ENCODE data around the gene PAQR7. TPM values are rescaled to one million over a fixed set of nuclear protein-coding genes. Genes with fewer than 3 reads are reported as not detected.

The PAQR7 gene, protein sequence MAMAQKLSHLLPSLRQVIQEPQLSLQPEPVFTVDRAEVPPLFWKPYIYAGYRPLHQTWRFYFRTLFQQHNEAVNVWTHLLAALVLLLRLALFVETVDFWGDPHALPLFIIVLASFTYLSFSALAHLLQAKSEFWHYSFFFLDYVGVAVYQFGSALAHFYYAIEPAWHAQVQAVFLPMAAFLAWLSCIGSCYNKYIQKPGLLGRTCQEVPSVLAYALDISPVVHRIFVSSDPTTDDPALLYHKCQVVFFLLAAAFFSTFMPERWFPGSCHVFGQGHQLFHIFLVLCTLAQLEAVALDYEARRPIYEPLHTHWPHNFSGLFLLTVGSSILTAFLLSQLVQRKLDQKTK
- total RNA-seq: 39.7 TPM

GRCh38 chr1:25875154-25875855 lies at the start of gene PAQR7:
Gene PAQR7 (minus strand): TSS chr1:25875708. CDS start chr1:25863839, 11,869 bp downstream.
- peak; percentile 80 for DNase-seq (ENCODE audit: low spot score)

DNA sequence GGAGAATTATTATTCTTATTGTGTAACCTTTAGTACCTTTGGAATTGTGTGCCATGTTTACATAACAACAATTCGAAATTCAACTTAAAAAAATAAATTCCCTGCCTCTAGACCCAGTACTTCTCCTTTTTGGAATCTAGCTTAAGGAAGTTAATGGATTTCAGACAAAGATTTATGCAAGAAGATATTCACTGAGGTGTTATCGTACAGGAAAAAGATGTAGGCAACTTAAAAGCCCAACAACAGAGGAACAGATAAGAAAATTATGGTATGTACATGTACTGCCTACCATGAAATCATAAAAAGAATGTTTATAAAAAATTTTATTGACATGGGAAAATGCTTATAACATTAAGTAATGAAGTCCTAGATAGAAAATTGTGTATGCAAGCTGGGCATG lies 48.9 kb upstream of the PAQR7 start:
- DNase-seq (ENCODE audit: low spot score): no peak

GRCh38 chr1:25922971-25923552 lies 47.6 kb upstream of the PAQR7 start:
- DNase-seq (ENCODE audit: low spot score): peak; percentile 12

- peak; percentile 23 for DNase-seq (ENCODE audit: low spot score)
Observed at GRCh38 chr1:25922056-25922970, 46.8 kb upstream of the PAQR7 start.

DNA sequence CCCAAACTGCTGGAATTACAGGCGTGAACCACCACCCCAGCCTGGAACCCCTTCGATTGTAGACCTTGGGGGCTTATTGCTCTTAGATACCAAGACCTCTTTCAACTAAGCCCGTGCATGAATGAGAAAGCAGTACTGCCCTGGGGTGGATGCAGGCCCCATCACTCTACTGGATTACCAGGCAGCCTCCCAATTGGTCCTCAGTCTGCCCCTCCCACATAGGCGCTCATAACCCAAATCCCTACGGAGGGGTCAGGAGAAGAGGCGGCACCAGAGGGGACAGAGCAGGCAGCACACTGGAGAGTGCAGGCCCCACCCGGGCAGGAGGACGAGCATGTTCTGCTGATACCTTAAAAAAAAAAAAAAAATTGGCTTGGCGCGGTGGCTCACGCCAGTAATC lies 43.1 kb upstream of the PAQR7 start:
- no peak for DNase-seq (ENCODE audit: low spot score)

DNA sequence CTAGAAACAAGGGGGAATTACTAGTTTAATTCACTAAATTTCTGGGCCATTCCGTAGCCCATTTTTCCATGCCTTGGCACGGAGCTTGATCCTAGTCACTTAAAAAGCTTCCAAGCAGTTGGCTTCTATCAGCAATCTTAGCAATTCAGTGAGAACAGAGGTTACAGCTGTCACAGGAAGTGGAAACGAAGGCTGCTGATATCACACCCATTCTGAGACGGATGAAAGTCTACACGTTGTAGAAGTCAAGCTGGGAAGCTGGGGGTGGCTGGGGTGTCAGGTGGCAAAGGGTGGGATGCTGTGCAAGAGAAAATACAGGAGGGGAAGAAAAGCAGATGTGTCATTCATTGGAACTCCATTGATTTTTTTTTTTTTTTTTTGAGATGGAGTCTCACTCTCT lies 42.5 kb upstream of the PAQR7 start:
- DNase-seq (ENCODE audit: low spot score): no peak

- DNase-seq (ENCODE audit: low spot score): no peak
Observed at GRCh38 chr1:25916460-25916859, 41.0 kb upstream of the PAQR7 start.

DNA sequence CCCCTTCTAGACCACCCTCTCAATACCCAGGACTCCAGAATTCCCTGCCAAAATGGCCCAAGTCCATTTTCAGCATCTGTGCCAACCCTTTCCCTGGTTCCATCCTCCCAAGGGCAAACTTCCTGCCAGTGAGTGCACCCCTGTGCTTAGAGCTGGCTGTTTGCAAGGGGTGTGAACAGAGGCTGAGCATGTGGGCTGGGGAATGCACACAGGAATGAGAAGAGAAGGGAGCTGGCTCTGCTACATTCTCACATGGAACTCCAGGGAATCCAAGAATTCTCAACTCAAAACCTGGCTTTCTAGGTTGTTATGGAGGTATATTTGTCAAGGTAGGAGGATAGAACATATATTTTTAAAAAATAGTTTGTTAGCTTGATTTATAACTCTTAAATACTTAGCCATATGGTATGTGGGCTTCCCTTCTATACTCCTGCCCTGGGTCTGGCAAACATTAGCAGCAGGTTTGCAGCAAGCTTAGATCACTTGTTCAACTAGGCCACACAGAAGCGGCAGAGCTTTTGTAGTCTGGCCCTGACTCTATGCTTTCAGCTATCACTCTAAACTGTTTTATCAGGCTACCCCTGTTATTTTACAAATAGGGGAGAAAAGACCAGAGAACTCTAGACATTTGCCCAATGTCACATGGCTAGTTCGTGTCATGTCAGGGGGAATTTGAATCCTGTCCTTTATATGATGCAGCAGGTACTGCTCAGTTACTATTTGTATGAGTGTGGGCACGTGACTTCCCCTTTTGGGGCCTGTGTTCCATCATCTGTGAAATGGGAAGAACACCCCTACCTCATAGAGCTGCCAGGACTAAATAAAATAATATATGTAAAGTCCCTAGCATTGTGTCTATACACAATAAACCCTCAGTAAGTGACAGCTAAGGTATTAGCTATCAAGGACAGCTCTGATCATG lies 38.8 kb upstream of the PAQR7 start:
- no peak for DNase-seq (ENCODE audit: low spot score)

- DNase-seq (ENCODE audit: low spot score): no peak
Observed at GRCh38 chr1:25913206-25913605, 37.7 kb upstream of the PAQR7 start.

DNA sequence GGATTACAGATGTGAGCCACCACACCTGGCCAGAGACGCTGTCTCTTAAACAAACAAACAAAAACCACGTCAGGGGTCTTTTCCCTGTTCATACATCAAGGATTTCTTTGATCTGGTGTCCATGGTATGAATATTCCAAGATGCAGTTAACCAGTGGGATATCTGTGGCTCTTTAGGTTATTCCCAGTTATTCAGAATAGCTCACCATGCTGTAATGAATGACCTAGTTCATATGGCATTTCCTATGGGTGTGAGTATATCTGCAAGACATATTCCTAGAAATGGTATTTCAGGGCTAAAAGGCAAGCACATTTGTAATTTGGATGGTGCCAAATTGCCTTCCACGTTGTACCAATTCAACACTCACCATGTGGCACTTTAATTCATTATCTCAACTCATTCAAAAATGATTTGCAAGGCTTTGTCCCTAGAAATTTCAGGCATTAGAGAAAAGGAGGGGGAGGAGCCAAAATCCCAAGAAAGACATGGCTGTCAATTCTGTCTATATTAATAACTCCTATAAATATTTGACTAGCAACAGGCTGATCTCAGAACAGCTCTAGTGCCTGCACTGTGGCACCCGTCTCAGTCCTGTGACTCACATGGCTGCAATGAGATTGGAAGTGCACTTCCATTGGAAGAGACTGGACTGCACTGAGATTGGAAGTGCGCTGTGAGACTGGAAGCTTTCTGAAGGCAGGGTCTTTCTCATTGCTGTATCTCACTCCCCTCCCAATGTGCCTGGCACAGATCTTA lies 36.7 kb upstream of the PAQR7 start:
- DNase-seq (ENCODE audit: low spot score): no peak

GRCh38 chr1:25911162-25911561 lies 35.7 kb upstream of the PAQR7 start:
- DNase-seq (ENCODE audit: low spot score): no peak

- no peak for DNase-seq (ENCODE audit: low spot score)
Observed at GRCh38 chr1:25909040-25909439, 33.5 kb upstream of the PAQR7 start.

- no peak for DNase-seq (ENCODE audit: low spot score)
Observed at GRCh38 chr1:25908161-25908560, 32.7 kb upstream of the PAQR7 start.

DNA sequence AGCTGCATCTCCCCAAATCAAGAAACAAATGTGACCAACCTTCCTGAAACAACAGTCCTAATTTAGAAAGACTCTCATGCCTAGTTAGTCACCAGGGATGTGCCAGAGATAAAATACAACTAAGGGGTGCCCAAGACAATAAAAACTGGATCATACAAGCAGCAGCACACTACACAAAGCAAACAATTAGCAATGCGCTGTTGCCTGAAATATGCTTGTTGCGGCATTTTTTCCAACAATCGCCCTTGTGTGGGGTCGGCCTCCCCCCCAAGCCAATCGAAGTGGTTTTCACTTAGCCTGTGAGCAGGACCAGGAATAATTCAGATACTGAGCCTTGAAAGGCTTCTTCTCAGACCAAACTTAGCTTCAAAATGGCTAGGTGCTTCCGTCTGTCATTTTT lies 32.1 kb upstream of the PAQR7 start:
- no peak for DNase-seq (ENCODE audit: low spot score)

DNA sequence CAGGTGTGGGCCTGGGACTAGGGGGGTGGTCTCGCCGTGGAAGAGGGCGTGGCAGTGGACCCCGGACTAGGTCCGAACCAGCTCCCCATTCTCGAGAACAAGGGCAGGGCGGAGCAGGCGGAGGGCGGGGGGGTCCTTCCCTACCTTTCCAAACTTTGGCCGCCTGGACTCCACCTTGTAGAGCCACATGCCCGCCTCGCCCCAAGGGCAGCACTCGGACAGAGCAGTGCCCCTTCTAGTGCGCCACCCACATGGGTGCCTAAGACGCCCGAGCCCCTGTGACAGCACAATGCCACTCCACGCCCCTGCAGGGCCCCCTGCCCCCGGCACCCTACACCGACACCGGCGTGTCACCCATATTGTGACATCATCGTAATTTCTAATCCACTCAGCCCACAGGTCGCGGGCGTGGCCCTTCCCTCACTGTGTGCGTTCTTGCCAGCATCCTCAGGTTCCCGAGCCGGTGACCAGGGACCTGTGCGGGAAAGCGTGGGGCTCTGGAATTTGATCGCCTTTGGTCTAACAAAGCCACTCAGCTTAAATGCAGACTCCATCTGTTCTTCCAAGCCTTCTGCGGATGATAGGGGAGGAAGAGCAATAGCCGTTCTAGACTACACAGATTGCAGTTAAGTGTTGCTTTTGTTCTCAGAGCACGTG lies 31.3 kb upstream of the PAQR7 start:
- DNase-seq (ENCODE audit: low spot score): no peak

- DNase-seq (ENCODE audit: low spot score): peak; percentile 93
Observed at GRCh38 chr1:25905680-25906643, 30.5 kb upstream of the PAQR7 start, which contains the start of gene STMN1. Gene STMN1 (minus strand): TSS chr1:25906419. CDS start chr1:25904676, 1,743 bp downstream.

GRCh38 chr1:25904943-25905679 lies 29.6 kb upstream of the PAQR7 start:
- DNase-seq (ENCODE audit: low spot score): peak; percentile 94

Measured in mucosa of gallbladder (tissue), 1 donor.